Neuronal stem cell (in vitro differentiated cells): ENCODE results near the gene GRAMD4.
A peak's percentile ranks its signal among the peaks of the same experiment; 100 is the strongest.

Experiments used
- DNase-seq: peaks from one replicate; pipeline ENCODE4 v3.0.0-alpha.2; 2013; ENCODE audit warnings: low spot score
- H2AFZ ChIP-seq: one replicate; pipeline ENCODE4 v1.6.1; 2013; ENCODE audit warnings: mild to moderate bottlenecking, low read length, inconsistent platforms
- H2AK5ac ChIP-seq: 2 replicates; pipeline ENCODE4 v1.6.1; 2013; ENCODE audit warnings: low read depth, mild to moderate bottlenecking, inconsistent platforms, low read length, moderate library complexity, mixed read lengths
- H2BK120ac ChIP-seq: 2 replicates; pipeline ENCODE4 v1.6.1; 2013; ENCODE audit warnings: low read depth, mild to moderate bottlenecking, inconsistent platforms, low read length, moderate library complexity, mixed read lengths
- H2BK12ac ChIP-seq: one replicate; pipeline ENCODE4 v1.6.1; 2013; ENCODE audit warnings: low read length, inconsistent platforms
- H2BK15ac ChIP-seq: 2 replicates; pipeline ENCODE4 v1.6.1; 2013; ENCODE audit warnings: mild to moderate bottlenecking, low read length, inconsistent platforms, mixed read lengths
- H2BK5ac ChIP-seq: one replicate; pipeline ENCODE4 v1.6.1; 2013; ENCODE audit warnings: inconsistent platforms, mild to moderate bottlenecking, low read length, moderate library complexity
- H3K14ac ChIP-seq: one replicate; pipeline ENCODE4 v1.6.1; 2013; ENCODE audit warnings: low read length, inconsistent platforms
- H3K18ac ChIP-seq: 2 replicates; pipeline ENCODE4 v1.6.1; 2013; ENCODE audit warnings: low read length, inconsistent platforms
- H3K23ac ChIP-seq: 2 replicates; pipeline ENCODE4 v1.6.1; 2013; ENCODE audit warnings: low read depth, mild to moderate bottlenecking, mixed read lengths, low read length, inconsistent platforms; ENCODE audit not compliant: poor library complexity
- H3K27ac ChIP-seq: replicated peaks from 3 replicates; pipeline ENCODE4 v1.5.1; 2013; ENCODE audit warnings: low read length, inconsistent platforms
- H3K27me3 ChIP-seq, 3 experiments: 2 replicates each; pipeline ENCODE4 v1.6.1; 2013; ENCODE audit warnings: low read length in 3 of 3, mild to moderate bottlenecking in 2 of 3, inconsistent platforms in 1 of 3, low read depth in 1 of 3, mixed read lengths in 1 of 3, moderate library complexity in 1 of 3; ENCODE audit not compliant: control insufficient read depth in 3 of 3, insufficient read depth in 3 of 3
- H3K36me3 ChIP-seq, 2 donors: replicated peaks in 1 of 2; 2 replicates each; pipeline ENCODE4 v1.6.1; 2013; ENCODE audit warnings: low read length in 2 of 2; ENCODE audit not compliant: control insufficient read depth in 2 of 2, insufficient read depth in 2 of 2
- H3K4ac ChIP-seq: 2 replicates; pipeline ENCODE4 v1.6.1; 2013; ENCODE audit warnings: inconsistent platforms, mild to moderate bottlenecking, low read length, moderate library complexity
- H3K4me1 ChIP-seq, 2 donors: 1 replicate in 1 of 2; 2 replicates in 1 of 2; pipeline ENCODE4 v1.6.1; 2013; ENCODE audit warnings: low read length in 2 of 2, low read depth in 1 of 2; ENCODE audit not compliant: control insufficient read depth in 2 of 2, insufficient read depth in 1 of 2
- H3K4me2 ChIP-seq: one replicate; pipeline ENCODE4 v1.6.1; 2013; ENCODE audit warnings: mild to moderate bottlenecking, low read length, inconsistent platforms; ENCODE audit not compliant: insufficient read depth, poor library complexity, severe bottlenecking
- H3K4me3 ChIP-seq, 2 donors: 2 replicates each; pipeline ENCODE4 v1.5.1; 2013; ENCODE audit warnings: low read length in 2 of 2, mild to moderate bottlenecking in 2 of 2, inconsistent platforms in 1 of 2, moderate library complexity in 1 of 2
- H3K79me1 ChIP-seq: one replicate; pipeline ENCODE4 v1.6.1; 2013; ENCODE audit warnings: low read depth, mild to moderate bottlenecking, inconsistent platforms, low read length, moderate library complexity
- H3K9ac ChIP-seq: one replicate; pipeline ENCODE4 v1.6.1; 2013; ENCODE audit warnings: mild to moderate bottlenecking, low read depth, low read length, inconsistent platforms; ENCODE audit not compliant: poor library complexity
- H3K9me3 ChIP-seq, 2 donors: replicated peaks in 1 of 2; 2 replicates each; pipeline versions ENCODE3 to v1.6.1; 2013; ENCODE audit warnings: low read length in 2 of 2, mild to moderate bottlenecking in 2 of 2, inconsistent platforms in 1 of 2, low read depth in 1 of 2, mixed read lengths in 1 of 2, moderate library complexity in 1 of 2; ENCODE audit not compliant: control insufficient read depth in 2 of 2, insufficient read depth in 1 of 2
- H4K8ac ChIP-seq: one replicate; pipeline ENCODE4 v1.6.1; 2013; ENCODE audit warnings: low read depth, mild to moderate bottlenecking, inconsistent platforms, low read length, moderate library complexity
- H4K91ac ChIP-seq: one replicate; pipeline ENCODE4 v1.6.1; 2013; ENCODE audit warnings: low read length, low read depth, mild to moderate bottlenecking, inconsistent platforms; ENCODE audit not compliant: poor library complexity
- WGBS, 2 donors: extraction: QIAGEN DNeasy Blood & Tissue Kit; methylation state at CpG; one replicate each; pipeline ENCODE4 v1.1.7; 2013; ENCODE audit warnings: missing lambda C conversion rate in 2 of 2, mixed read lengths in 1 of 2; ENCODE audit not compliant: insufficient read length in 2 of 2, insufficient replicate concordance in 1 of 2; ENCODE audit errors: extremely low coverage in 2 of 2; 5-methylcytosine and 5-hydroxymethylcytosine counted together

GRAMD4 gene

GRCh38 chr22:46677323-46678002, 57.3 kb downstream of the GRAMD4 start:
- Histone ChIP-seq H2BK5ac (peak overlapping the region; percentile 19), H2BK12ac (no peak overlapping the region), H3K4ac (no peak overlapping the region), H3K27me3 (no peaks in the 10 kb centered on the region), H2BK15ac (no peak overlapping the region), H2AFZ (no peak overlapping the region), H4K91ac (no peak overlapping the region), H3K9ac (peak overlapping the region; percentile 60), H3K9me3 (no peaks in the 10 kb centered on the region), H2BK120ac (no peak overlapping the region), H3K18ac (peak overlapping the region; percentile 17), H3K36me3 (peaks cover 0 to 15% of the 10 kb centered on the region in 2 donors), H3K4me2 (no peak overlapping the region), H3K27ac (no peak overlapping the region), H3K14ac (no peak overlapping the region), H4K8ac (no peak overlapping the region), H3K4me1 (no peaks in the 10 kb centered on the region), H2AK5ac (no peak overlapping the region), H3K4me3 (no peak overlapping the region), H3K79me1 (peaks cover 2% of the 10 kb centered on the region), H3K23ac (no peak overlapping the region)
- DNase-seq: no peak
- no CpG with 5 or more reads among the region's 28 CpGs for WGBS, 2 donors

GRCh38 chr22:46678003-46678657, 57.9 kb downstream of the GRAMD4 start:
- no CpG with 5 or more reads among the region's 31 CpGs for WGBS, 2 donors
- H2AFZ ChIP-seq: no peak overlapping the region

GRCh38 chr22:46678785-46679700, 58.9 kb downstream of the GRAMD4 start:
- Histone ChIP-seq H3K27me3 (no peaks in the 10 kb centered on the region), H2BK5ac (no peak overlapping the region), H2BK12ac (no peak overlapping the region), H4K8ac (no peak overlapping the region), H3K9ac (no peak overlapping the region), H2BK15ac (no peak overlapping the region), H3K14ac (no peak overlapping the region), H3K36me3 (peaks cover 0 to 18% of the 10 kb centered on the region in 2 donors), H3K4ac (no peak overlapping the region), H2BK120ac (no peak overlapping the region), H3K79me1 (peaks cover 2% of the 10 kb centered on the region), H3K9me3 (no peaks in the 10 kb centered on the region), H3K18ac (no peak overlapping the region), H4K91ac (no peak overlapping the region), H2AK5ac (no peak overlapping the region), H3K4me3 (no peak overlapping the region), H3K23ac (no peak overlapping the region), H3K4me1 (no peaks in the 10 kb centered on the region), H2AFZ (no peak overlapping the region), H3K27ac (no peak overlapping the region), H3K4me2 (no peak overlapping the region)
- WGBS, 2 donors: no CpG with 5 or more reads among the region's 44 CpGs
- DNase-seq: no peak

More at GRCh38 chr22:46678003-46678657, 57.9 kb downstream of the GRAMD4 start:
- Histone ChIP-seq H2AK5ac (no peak overlapping the region), H4K8ac (no peak overlapping the region), H3K27me3 (no peaks in the 10 kb centered on the region), H2BK120ac (no peak overlapping the region), H3K14ac (no peak overlapping the region), H3K36me3 (peaks cover 0 to 16% of the 10 kb centered on the region in 2 donors), H3K4me1 (no peaks in the 10 kb centered on the region), H2BK15ac (no peak overlapping the region), H3K9ac (peak overlapping the region; percentile 60), H3K23ac (no peak overlapping the region), H3K27ac (no peak overlapping the region), H3K9me3 (no peaks in the 10 kb centered on the region), H3K79me1 (peaks cover 2% of the 10 kb centered on the region), H3K18ac (no peak overlapping the region), H3K4ac (no peak overlapping the region), H3K4me3 (no peak overlapping the region), H2BK5ac (peak overlapping the region; percentile 19), H2BK12ac (no peak overlapping the region), H3K4me2 (no peak overlapping the region), H4K91ac (peak overlapping the region; percentile 30)
- DNase-seq: no peak
